ENCODE measurements around the gene CREB3L1. TPM values are rescaled to one million over a fixed set of nuclear protein-coding genes. Genes with fewer than 3 reads are reported as not detected.

The CREB3L1 gene
- total RNA-seq, 4 donors from 2014 or later: 35.8 to 50.7 (median 41.6) TPM

DNA sequence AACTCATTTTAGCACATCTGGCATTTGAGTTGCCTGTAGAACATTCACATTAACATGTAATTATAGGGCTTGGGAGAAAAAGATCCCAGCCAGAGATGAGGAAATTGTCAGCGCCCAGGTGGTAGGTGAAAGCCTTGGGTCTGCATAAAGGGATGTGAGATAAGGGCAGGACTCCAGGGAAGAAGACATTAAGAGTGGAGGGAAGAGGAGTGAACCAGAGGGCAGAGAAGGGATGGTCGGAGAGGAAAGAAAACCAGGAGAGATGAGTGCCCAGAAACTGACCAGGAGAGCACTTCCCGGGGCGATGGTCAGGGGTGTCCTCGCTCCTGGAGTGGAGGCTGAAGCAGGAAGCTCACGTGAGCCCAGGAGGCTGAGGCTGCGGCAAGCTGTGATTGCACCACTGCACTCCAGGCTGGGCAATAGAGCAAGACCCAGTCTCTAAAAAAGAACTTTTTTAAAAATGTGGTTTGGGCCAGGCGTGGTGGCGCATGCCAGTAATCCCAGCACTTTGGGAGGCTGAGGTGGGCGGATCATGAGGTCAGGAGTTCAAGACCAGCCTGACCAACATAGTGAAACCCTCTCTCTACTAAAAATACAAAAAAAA lies 49.5 kb downstream of the CREB3L1 start:
- H3K4me3 ChIP-seq: no peak overlapping the region
- no peaks in the 10 kb centered on the region for H3K36me3 ChIP-seq
- peaks cover 36% of the 10 kb centered on the region for H3K27me3 ChIP-seq
- intact Hi-C loops (cut with DNase I; ENCODE audit: low total_unique reads) (no loop called here), in situ Hi-C loops (cut with MboI; ENCODE audit: low pct_ligation_motif_present in 1 of 4, low pct_unique_long_range_greater_than_20kb in 1 of 4, low sequenced_read_pairs in 3 of 4) (no loop called here)
- H3K27ac ChIP-seq: no peak overlapping the region
- peaks cover 0 to 5% (median 1%) of the 10 kb centered on the region in 4 donors for H3K4me1 ChIP-seq
- WGBS, 2 donors (ENCODE audit: low coverage in 1 of 2): 72 to 89% methylated on average over 8 to 10 of the region's 10 CpGs
- H3K9me3 ChIP-seq: no peaks in the 10 kb centered on the region
- TF ChIP-seq, protein P1, sequence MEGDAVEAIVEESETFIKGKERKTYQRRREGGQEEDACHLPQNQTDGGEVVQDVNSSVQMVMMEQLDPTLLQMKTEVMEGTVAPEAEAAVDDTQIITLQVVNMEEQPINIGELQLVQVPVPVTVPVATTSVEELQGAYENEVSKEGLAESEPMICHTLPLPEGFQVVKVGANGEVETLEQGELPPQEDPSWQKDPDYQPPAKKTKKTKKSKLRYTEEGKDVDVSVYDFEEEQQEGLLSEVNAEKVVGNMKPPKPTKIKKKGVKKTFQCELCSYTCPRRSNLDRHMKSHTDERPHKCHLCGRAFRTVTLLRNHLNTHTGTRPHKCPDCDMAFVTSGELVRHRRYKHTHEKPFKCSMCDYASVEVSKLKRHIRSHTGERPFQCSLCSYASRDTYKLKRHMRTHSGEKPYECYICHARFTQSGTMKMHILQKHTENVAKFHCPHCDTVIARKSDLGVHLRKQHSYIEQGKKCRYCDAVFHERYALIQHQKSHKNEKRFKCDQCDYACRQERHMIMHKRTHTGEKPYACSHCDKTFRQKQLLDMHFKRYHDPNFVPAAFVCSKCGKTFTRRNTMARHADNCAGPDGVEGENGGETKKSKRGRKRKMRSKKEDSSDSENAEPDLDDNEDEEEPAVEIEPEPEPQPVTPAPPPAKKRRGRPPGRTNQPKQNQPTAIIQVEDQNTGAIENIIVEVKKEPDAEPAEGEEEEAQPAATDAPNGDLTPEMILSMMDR (IDR thresholded peaks at IDR 0.05): no peak
- TF ChIP-seq POLR2AphosphoS5 (IDR thresholded peaks at IDR 0.05) (no peak), EP300 (IDR thresholded peaks at IDR 0.05; ENCODE audit: low read depth) (no peak), POLR2A (IDR thresholded peaks at IDR 0.05) (no peak)
- no peak for DNase-seq

DNA sequence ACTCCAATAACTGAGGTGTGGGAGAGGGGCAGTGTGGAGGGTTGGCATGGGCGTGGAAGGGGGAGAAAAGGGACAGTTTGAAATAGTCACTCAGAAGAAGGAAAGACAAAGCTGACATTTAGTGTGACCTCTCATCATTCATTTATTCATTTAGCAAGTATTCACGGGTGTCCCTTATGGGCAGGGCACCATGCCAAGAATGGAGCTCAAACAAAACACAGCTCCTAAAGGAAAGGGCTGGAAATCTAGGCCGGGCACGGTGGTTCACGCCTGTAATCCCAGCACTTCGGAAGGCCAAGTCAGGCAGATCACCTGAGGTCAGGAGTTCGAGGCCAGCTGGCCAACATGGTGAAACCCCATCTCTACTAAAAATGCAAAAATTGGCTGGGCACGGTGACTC lies 50.4 kb downstream of the CREB3L1 start:
- H3K4me3 ChIP-seq: no peak overlapping the region
- WGBS, 2 donors (ENCODE audit: low coverage in 1 of 2): 26 to 48% methylated on average over 4 to 8 of the region's 8 CpGs
- H3K9me3 ChIP-seq: no peaks in the 10 kb centered on the region
- peaks cover 45% of the 10 kb centered on the region for H3K27me3 ChIP-seq
- TF ChIP-seq, protein P1 (IDR thresholded peaks at IDR 0.05): no peak
- TF ChIP-seq POLR2A (IDR thresholded peaks at IDR 0.05) (no peak), EP300 (IDR thresholded peaks at IDR 0.05; ENCODE audit: low read depth) (no peak), POLR2AphosphoS5 (IDR thresholded peaks at IDR 0.05) (no peak)
- peaks cover 6 to 12% (median 7%) of the 10 kb centered on the region in 4 donors for H3K4me1 ChIP-seq
- DNase-seq: no peak
- intact Hi-C loops (cut with DNase I; ENCODE audit: low total_unique reads): no loop called here
- in situ Hi-C loops (cut with MboI; ENCODE audit: low pct_ligation_motif_present in 1 of 4, low pct_unique_long_range_greater_than_20kb in 1 of 4, low sequenced_read_pairs in 3 of 4): no loop called here
- H3K27ac ChIP-seq: no peak overlapping the region
- no peaks in the 10 kb centered on the region for H3K36me3 ChIP-seq

DNA sequence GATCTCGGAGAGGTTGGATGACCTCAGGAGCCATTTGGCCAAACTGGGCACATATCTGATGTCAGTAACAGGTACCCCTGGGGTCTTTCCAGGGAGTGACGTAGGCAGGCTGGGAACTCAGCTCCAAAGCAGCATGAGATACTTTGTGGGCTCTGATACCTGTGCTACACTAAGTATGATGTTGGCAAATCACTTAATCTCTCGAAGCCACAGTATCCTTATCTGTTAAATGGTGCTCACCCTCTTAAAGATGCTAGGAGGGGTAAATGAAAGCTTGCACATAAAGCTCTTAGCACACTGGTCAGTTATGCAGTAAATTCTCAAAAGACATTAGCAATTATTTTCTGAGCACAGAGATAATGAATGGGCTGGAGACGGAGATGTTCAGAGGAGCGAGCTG lies 52.7 kb downstream of the CREB3L1 start:
- H3K27ac ChIP-seq: no peak overlapping the region
- H3K9me3 ChIP-seq: no peaks in the 10 kb centered on the region
- no peak for DNase-seq
- 74 to 80% methylated on average over 4 to 5 of the region's 5 CpGs for WGBS, 2 donors (ENCODE audit: low coverage in 1 of 2)
- intact Hi-C loops (cut with DNase I; ENCODE audit: low total_unique reads) (no loop called here), in situ Hi-C loops (cut with MboI; ENCODE audit: low pct_ligation_motif_present in 1 of 4, low pct_unique_long_range_greater_than_20kb in 1 of 4, low sequenced_read_pairs in 3 of 4) (no loop called here)
- peaks cover 8 to 21% (median 15%) of the 10 kb centered on the region in 4 donors for H3K4me1 ChIP-seq
- no peak overlapping the region for H3K4me3 ChIP-seq
- TF ChIP-seq, protein P1 (IDR thresholded peaks at IDR 0.05): no peak
- TF ChIP-seq POLR2A (IDR thresholded peaks at IDR 0.05): no peak
- no peak for TF ChIP-seq EP300 (IDR thresholded peaks at IDR 0.05; ENCODE audit: low read depth)
- no peak for TF ChIP-seq POLR2AphosphoS5 (IDR thresholded peaks at IDR 0.05)
- peaks cover 67% of the 10 kb centered on the region for H3K27me3 ChIP-seq
- no peaks in the 10 kb centered on the region for H3K36me3 ChIP-seq

DNA sequence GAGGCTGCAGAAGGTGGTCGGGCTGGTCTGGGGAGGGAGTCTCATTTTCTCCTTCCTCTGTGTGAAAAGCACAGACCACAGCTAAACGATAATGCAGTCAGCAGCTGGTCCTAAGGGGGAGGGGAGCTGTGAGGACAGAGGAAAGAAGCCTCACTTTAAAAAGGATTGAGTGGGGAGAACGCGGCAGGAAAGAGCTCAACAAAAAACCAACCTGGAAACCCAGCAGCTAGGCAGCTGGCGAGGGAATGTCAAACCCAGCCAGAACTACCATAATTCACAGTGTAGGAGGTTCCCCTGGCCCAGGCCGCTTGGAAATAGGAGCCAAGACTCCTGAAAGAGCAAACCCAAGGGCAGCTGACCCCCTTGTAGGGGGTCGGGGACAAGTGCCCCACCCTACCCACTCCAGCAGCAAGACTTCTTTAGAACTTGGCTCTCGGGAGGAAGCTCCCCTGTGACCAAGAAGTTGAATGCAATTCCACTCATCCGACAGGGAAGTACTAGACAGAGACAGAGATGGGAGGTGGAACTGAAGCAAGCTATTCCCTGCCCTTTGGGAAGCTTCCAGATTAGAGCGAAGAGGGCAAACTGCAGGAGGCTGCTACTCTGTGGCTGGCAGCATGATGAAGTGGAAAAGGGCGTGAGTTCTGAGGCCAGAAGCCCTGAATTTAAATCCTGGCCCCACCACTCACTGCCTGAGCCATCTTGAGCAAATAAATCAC lies 53.3 kb downstream of the CREB3L1 start:
- DNase-seq: no peak
- WGBS, 2 donors (ENCODE audit: low coverage in 1 of 2): 36 to 49% methylated on average over 5 to 11 of the region's 11 CpGs
- TF ChIP-seq EP300 (IDR thresholded peaks at IDR 0.05; ENCODE audit: low read depth): no peak
- TF ChIP-seq, protein P1 (IDR thresholded peaks at IDR 0.05): no peak
- no peak for TF ChIP-seq POLR2A (IDR thresholded peaks at IDR 0.05)
- no peak for TF ChIP-seq POLR2AphosphoS5 (IDR thresholded peaks at IDR 0.05)
- Histone ChIP-seq H3K27ac (no peak overlapping the region), H3K4me1 (peaks cover 8 to 21% (median 15%) of the 10 kb centered on the region in 4 donors), H3K36me3 (no peaks in the 10 kb centered on the region), H3K9me3 (no peaks in the 10 kb centered on the region), H3K27me3 (peaks cover 67% of the 10 kb centered on the region), H3K4me3 (no peak overlapping the region)
- intact Hi-C loops (cut with DNase I; ENCODE audit: low total_unique reads) (no loop called here), in situ Hi-C loops (cut with MboI; ENCODE audit: low pct_ligation_motif_present in 1 of 4, low pct_unique_long_range_greater_than_20kb in 1 of 4, low sequenced_read_pairs in 3 of 4) (no loop called here)

All from transverse colon (tissue), 4 donors.